Upper lobe of right lung (tissue), 1 donor: ENCODE data around the gene LRRC43. TPM values are rescaled to one million over a fixed set of nuclear protein-coding genes. Genes with fewer than 3 reads are reported as not detected.

Source experiments
- ATAC-seq: fragments of 200-7000 bp; cut with Tn5 transposase; one replicate; pipeline ENCODE4 v1.9.1; 2020; ENCODE audit warnings: mild to moderate bottlenecking, moderate library complexity
- DNase-seq: peaks from one replicate; pipeline ENCODE4 v3.0.0-alpha.2; 2020
- H3K27ac ChIP-seq: fragments of 200-600 bp; one replicate; pipeline ENCODE4 v1.8.0; 2022
- H3K27me3 ChIP-seq: fragments of 200-600 bp; one replicate; pipeline ENCODE4 v1.8.0; 2022; ENCODE audit warnings: mild to moderate bottlenecking
- H3K36me3 ChIP-seq: fragments of 200-600 bp; one replicate; pipeline ENCODE4 v1.8.0; 2022
- H3K4me1 ChIP-seq: fragments of 200-600 bp; one replicate; pipeline ENCODE4 v1.8.0; 2022
- H3K4me3 ChIP-seq: fragments of 200-600 bp; one replicate; pipeline ENCODE4 v1.8.0; 2022; ENCODE audit warnings: mild to moderate bottlenecking
- H3K9me3 ChIP-seq: fragments of 200-600 bp; one replicate; pipeline ENCODE4 v1.8.0; 2022
- intact Hi-C: fragments of 100-400 bp; cut with DNase I; formaldehyde crosslinking; loops from one replicate; pipeline ENCODE4 v1.11.0; 2022
- total RNA-seq: library from RNA; stranded (reverse); fragmentation: NEBNext Ultra II Directional; extraction: Animal tissue kit (Norgen Biotek cat#: 25700); gene quantifications from one replicate; pipeline ENCODE4 v1.2.1, GENCODE V29; 2021
- TF ChIP-seq, protein P1 (sequence below): fragments of 200-600 bp; IDR thresholded peaks from one replicate; pipeline ENCODE4 v1.8.0; 2022; ENCODE audit warnings: antibody characterized with exemption
- donor health status: DM: no; HTN: yes; CAD: no; lungs with severe emphysema.

Gene LRRC43
- total RNA-seq, 1 donor from 2014 or later: not detected

DNA sequence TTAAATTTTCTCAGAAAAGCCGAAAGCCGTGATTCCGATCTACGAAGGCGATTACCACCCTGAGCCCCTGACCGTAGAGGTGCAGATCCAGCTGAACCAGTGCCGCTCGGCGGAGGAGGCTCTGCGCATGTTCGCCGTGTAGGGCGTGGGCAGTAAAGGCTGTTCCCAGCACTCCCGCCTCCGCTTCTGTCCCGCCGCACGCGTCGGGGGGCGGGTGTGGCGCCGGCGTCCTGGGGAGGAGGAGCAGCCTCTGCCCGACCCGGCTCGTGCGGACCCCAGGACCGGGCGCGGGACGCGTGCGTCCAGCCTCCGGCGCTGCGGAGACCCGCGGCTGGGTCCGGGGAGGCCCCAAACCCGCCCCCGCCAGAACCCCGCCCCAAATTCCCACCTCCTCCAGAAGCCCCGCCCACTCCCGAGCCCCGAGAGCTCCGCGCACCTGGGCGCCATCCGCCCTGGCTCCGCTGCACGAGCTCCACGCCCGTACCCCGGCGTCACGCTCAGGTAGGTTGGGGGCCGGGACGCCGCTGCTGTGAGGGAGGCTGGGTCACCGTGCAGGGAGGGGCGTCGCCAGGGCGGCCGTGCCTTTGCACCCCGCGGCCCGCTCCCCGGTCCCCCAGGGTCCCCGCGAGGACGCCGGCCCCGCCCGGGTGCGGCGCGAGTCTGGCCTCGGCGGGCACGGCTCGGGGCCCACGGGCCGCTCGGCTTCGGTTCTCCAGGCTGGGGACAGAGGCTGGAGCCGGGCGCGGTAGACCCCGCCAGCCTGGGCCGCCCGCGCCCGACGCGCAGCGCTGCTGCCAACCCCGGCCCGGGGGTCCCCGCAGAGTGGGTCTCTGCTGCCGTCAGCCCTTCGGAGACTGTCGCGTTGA is 20.6 kb downstream of the LRRC43 start, which contains the start of gene B3GNT4:
Gene B3GNT4 (plus strand): TSS at position 409 of the 866 bp plus-strand sequence. CDS start 910 bp downstream, outside the sequence.
- peaks cover 14% of the 10 kb centered on the region for H3K36me3 ChIP-seq
- H3K4me3 ChIP-seq: peak within 1 kb of the TSS; percentile 64
- no peaks in the 10 kb centered on the region for H3K9me3 ChIP-seq
- no peak within 1 kb of the TSS for H3K27ac ChIP-seq
- DNase-seq (peak; percentile 88), ATAC-seq (peak; percentile 87)
- intact Hi-C loops: no loop called here
- peaks cover 13% of the 10 kb centered on the region for H3K4me1 ChIP-seq
- TF ChIP-seq, protein P1, sequence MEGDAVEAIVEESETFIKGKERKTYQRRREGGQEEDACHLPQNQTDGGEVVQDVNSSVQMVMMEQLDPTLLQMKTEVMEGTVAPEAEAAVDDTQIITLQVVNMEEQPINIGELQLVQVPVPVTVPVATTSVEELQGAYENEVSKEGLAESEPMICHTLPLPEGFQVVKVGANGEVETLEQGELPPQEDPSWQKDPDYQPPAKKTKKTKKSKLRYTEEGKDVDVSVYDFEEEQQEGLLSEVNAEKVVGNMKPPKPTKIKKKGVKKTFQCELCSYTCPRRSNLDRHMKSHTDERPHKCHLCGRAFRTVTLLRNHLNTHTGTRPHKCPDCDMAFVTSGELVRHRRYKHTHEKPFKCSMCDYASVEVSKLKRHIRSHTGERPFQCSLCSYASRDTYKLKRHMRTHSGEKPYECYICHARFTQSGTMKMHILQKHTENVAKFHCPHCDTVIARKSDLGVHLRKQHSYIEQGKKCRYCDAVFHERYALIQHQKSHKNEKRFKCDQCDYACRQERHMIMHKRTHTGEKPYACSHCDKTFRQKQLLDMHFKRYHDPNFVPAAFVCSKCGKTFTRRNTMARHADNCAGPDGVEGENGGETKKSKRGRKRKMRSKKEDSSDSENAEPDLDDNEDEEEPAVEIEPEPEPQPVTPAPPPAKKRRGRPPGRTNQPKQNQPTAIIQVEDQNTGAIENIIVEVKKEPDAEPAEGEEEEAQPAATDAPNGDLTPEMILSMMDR: no peak
- H3K27me3 ChIP-seq: peaks cover 63% of the 10 kb centered on the region

DNA sequence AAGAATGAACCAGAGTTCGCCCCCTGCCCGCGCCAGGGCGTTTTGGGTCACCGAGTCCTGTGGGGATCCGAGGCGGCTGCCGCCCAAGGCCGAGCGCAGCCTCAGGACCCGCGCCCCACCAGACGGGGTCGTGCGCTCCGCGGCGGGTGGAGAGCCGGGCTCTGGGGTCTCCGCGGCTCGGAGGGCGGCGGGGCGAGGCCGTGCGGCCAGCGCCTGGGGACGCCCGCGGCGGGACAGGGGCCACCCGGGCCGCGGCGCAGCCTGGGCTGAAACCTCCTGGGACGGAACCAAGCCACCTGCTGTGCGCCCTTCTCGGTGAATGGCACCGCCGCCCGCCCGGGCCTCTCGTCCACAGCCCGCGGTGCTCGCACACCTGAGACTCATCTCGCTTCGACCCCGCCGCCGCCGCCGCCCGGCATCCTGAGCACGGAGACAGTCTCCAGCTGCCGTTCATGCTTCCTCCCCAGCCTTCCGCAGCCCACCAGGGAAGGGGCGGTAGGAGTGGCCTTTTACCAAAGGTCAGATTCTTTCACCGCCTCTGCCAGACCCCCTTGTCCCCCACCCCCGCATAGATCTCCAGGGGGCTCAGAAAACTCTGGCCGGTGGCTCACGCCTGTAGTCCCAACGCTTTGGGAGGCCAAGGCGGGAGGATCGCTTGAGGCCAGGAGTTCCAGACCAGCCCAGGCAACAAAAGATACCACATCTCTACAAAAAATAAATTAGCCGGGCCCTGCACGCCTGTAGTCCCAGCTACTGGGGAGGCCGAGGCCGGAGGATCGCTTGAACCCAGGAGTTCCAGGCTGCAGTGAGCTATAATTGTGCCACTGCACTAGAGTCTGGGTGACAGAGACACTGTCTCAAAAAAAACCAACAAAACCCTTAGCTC is 21.5 kb downstream of the LRRC43 start:
- Histone ChIP-seq H3K27me3 (peaks cover 54% of the 10 kb centered on the region), H3K9me3 (no peaks in the 10 kb centered on the region), H3K4me1 (peaks cover 13% of the 10 kb centered on the region), H3K4me3 (peak overlapping the region; percentile 64), H3K36me3 (peaks cover 23% of the 10 kb centered on the region), H3K27ac (no peak overlapping the region)
- ATAC-seq (peak; percentile 1), DNase-seq (peak; percentile 62)
- TF ChIP-seq, protein P1: no peak
- intact Hi-C loops: no loop called here

DNA sequence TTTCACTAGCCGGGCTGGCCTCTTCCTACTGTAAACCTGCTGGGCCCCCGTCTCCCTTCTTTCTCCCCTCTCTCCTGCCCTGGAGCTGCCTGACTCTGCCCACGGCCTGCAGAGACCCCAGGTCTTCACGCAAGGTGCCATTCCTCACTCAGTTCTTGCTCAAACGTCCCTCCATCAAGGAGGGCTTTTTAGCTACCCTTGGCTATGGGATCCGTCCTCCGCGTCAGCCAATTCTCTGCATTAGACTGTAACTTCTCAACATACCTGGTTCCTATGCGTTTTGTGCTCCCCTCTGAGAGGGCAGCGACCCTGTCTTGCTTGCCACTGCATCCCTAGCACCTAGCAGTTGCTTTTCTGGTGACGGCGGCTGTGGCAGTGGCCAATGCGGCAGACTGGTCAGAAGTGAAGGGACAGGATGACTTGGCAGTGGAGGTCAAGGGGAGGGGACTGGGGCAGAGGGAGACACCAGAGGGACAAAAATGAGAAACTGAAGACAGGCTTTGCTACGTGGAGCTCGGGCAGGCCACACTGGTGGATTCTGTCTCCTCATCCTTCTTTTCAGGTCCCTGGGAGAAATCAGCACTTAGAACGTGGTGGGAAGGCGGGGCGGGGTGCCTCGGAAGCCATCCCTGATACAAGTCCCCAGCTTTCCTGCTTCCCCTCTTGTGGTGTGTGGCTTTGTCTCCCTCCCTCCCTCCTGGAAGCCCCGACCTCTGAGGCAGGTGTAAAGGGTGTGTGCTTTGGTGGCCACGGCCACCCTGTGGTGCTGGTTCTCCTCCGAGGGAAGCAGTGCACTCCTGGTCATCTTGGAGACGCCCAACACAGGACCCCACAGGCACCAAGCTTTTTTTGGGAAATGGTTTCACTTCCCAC is 22.4 kb downstream of the LRRC43 start:
- intact Hi-C loops: no loop called here
- ATAC-seq: no peak
- peak; percentile 59 for DNase-seq
- Histone ChIP-seq H3K4me1 (peaks cover 13% of the 10 kb centered on the region), H3K4me3 (no peak overlapping the region), H3K9me3 (no peaks in the 10 kb centered on the region), H3K27ac (no peak overlapping the region), H3K27me3 (peaks cover 45% of the 10 kb centered on the region), H3K36me3 (peaks cover 32% of the 10 kb centered on the region)
- TF ChIP-seq, protein P1: no peak

DNA sequence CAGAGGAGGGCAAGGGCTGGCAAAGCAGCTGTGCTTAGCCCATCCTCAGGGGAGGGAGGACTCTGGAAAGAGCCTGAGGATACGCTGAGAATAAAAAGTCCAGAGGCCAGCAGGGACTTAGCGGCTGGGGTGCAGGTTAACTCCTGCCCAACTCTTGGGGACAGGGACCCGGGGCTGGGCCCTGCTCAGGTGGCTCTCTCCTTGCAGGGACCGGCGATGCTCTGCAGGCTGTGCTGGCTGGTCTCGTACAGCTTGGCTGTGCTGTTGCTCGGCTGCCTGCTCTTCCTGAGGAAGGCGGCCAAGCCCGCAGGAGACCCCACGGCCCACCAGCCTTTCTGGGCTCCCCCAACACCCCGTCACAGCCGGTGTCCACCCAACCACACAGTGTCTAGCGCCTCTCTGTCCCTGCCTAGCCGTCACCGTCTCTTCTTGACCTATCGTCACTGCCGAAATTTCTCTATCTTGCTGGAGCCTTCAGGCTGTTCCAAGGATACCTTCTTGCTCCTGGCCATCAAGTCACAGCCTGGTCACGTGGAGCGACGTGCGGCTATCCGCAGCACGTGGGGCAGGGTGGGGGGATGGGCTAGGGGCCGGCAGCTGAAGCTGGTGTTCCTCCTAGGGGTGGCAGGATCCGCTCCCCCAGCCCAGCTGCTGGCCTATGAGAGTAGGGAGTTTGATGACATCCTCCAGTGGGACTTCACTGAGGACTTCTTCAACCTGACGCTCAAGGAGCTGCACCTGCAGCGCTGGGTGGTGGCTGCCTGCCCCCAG is 23.4 kb downstream of the LRRC43 start:
- Histone ChIP-seq H3K27me3 (peaks cover 35% of the 10 kb centered on the region), H3K9me3 (no peaks in the 10 kb centered on the region), H3K27ac (no peak overlapping the region), H3K4me1 (peaks cover 13% of the 10 kb centered on the region), H3K4me3 (no peak overlapping the region), H3K36me3 (peaks cover 41% of the 10 kb centered on the region)
- DNase-seq (peak; percentile 60), ATAC-seq (no peak)
- intact Hi-C loops: no loop called here
- TF ChIP-seq, protein P1: no peak
